GM18517 (cell line): ENCODE measurements around the gene HBD.

Source experiments
- ATAC-seq: cut with Tn5 transposase; IDR thresholded peaks from one replicate; pipeline ENCODE4 v1.9.1; 2021; ENCODE audit warnings: mild to moderate bottlenecking, moderate library complexity; ENCODE audit not compliant: unreplicated experiment

The HBD gene

DNA sequence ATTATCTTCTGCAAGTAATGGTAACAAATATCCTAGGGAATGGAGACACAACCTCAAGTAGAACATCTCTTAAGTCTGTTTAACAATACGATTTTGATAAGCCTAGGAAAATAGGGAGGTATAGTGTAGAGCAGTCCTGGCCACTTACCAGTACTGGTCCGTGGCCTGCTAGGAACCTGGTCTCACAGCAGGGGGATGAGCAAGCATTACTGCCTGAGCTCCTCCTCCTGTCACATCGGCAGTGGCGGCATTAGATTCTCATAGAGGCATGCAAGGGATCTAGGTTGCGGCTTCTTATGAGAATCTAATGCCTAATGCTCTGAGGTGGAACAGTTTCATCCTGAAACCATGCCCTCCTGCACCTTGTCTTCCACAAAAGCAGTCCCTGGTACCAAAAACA, 38.2 kb downstream of the HBD start:
- ATAC-seq, result no peak

DNA sequence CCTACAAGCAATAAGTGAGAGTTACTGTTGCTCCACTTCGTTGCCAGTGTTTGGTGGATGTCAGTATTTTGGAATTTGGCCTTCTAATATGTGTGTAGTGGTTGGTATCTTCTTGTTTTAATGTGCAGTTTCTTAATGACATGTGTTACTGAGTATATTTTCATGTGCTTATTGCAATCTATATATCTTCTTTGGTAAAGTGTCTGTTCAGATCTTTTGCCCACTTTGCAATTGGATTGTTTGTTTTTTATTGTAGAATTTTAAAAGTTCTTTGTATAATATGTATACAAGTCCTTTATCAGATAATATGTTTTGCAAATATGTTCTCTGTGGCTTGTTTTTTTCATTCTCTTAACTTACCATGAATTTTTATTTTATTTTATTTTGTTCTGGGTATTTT, 41.5 kb downstream of the HBD start:
- ATAC-seq, result no peak

DNA sequence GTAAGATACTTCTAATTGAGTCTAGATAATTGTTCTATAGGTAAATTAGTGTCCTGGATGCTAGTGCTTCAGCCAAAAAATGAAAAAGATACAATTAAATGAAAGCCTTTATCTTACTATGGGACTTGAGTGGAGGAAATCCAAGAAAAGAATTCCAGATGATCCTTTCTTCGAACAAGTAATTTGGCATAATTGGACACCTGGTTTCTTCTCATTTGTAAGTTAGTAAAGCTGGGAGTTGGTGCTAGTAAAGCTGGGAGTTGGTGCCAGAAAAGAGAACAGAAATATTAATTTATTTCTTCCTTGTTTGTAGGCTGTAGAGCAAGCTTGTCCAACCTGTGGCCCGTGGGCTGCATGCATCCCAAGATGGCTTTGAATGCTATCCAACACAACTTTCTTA, 46.1 kb downstream of the HBD start:
- ATAC-seq, result no peak
